ENCODE results near the gene ASCC1.

GRCh38 chr10:72087392-72087968 lies 128.6 kb downstream of the ASCC1 start:
- TF ChIP-seq CTCF (optimal IDR thresholded peaks at IDR 0.05 in 1 of 3, IDR thresholded peaks at IDR 0.05 in 1 of 3, conservative IDR thresholded peaks at IDR 0.05 in 1 of 3; ENCODE audit: extremely low read depth in 1 of 3, insufficient read depth in 2 of 3, low read length in 3 of 3) = no peak
- no peak for TF ChIP-seq EZH2 (IDR thresholded peaks at IDR 0.05; ENCODE audit: low read length)

Data from keratinocyte (primary cell).